IMR-90 (cell line): ENCODE data around the gene CTNND2. TPM values are rescaled to one million over a fixed set of nuclear protein-coding genes. Genes with fewer than 3 reads are reported as not detected.

Experiments used
- ATAC-seq: fragments of 200-7000 bp; cut with Tn5 transposase; 2 replicates; pipeline ENCODE4 v1.9.1; 2020; ENCODE audit warnings: low read depth, mild to moderate bottlenecking, moderate library complexity
- BruUV-seq: library from RNA; stranded (reverse); fragments of 400-500 nt; replicated peaks from 2 replicates; lab custom pipeline; 2021; lab: Mats Ljungman, UMichigan
- CTCF ChIA-PET: fragments of 300-600 bp; formaldehyde crosslinking; extraction: SDS; loops from one replicate; lab custom pipeline; 2021; ENCODE audit warnings: antibody characterized with exemption; lab: Yijun Ruan, JAX
- POLR2A ChIA-PET: fragments of 300-600 bp; sonication (Branson Sonifier 250); formaldehyde crosslinking; loops from one replicate; lab custom pipeline; 2022; ENCODE audit warnings: antibody characterized with exemption; ENCODE audit not compliant: unreplicated experiment; lab: Charles Lee
- DNase-seq: peaks from one replicate; pipeline ENCODE4 v3.0.0; 2013
- H2AFZ ChIP-seq: replicated peaks from 2 replicates; pipeline ENCODE3; 2013; ENCODE audit warnings: low read length, mild to moderate bottlenecking; ENCODE audit not compliant: poor library complexity
- H2AK5ac ChIP-seq: 2 replicates; pipeline ENCODE4 v1.6.1; 2013; ENCODE audit warnings: low read depth, low read length, inconsistent platforms
- H2AK9ac ChIP-seq: replicated peaks from 2 replicates; pipeline ENCODE3; 2013; ENCODE audit warnings: mild to moderate bottlenecking, low read depth, low read length, moderate library complexity; ENCODE audit not compliant: poor library complexity
- H2BK120ac ChIP-seq: 2 replicates; pipeline ENCODE4 v1.6.1; 2013; ENCODE audit warnings: low read depth, low read length, inconsistent platforms
- H2BK15ac ChIP-seq: 3 replicates; pipeline ENCODE4 v1.6.1; 2013; ENCODE audit warnings: low read depth, low read length, inconsistent platforms
- H2BK20ac ChIP-seq: 2 replicates; pipeline ENCODE4 v1.6.1; 2013; ENCODE audit warnings: low read depth, mild to moderate bottlenecking, inconsistent platforms, low read length, moderate library complexity
- H2BK5ac ChIP-seq: 2 replicates; pipeline ENCODE4 v1.6.1; 2013; ENCODE audit warnings: mild to moderate bottlenecking, low read depth, low read length, inconsistent platforms; ENCODE audit not compliant: poor library complexity, severe bottlenecking
- H3K14ac ChIP-seq: replicated peaks from 2 replicates; pipeline ENCODE4 v1.6.1; 2013; ENCODE audit warnings: low read depth, low read length, inconsistent platforms
- H3K18ac ChIP-seq: 2 replicates; pipeline ENCODE4 v1.6.1; 2013; ENCODE audit warnings: low read depth, low read length, control low read depth
- H3K23ac ChIP-seq: 2 replicates; pipeline ENCODE4 v1.6.1; 2013; ENCODE audit warnings: low read depth, low read length, inconsistent platforms
- H3K27ac ChIP-seq: 2 replicates; pipeline ENCODE4 v1.5.1; 2013; ENCODE audit warnings: mild to moderate bottlenecking, control low read depth, low read length; ENCODE audit not compliant: insufficient read depth
- H3K27me3 ChIP-seq: 2 replicates; pipeline ENCODE4 v1.6.1; 2013; ENCODE audit warnings: low read length; ENCODE audit not compliant: control insufficient read depth, insufficient read depth
- H3K36me3 ChIP-seq: 2 replicates; pipeline ENCODE4 v1.6.1; 2013; ENCODE audit warnings: low read length, mixed read lengths; ENCODE audit not compliant: control insufficient read depth, insufficient read depth
- H3K4ac ChIP-seq: 2 replicates; pipeline ENCODE4 v1.6.1; 2013; ENCODE audit warnings: low read depth, low read length, inconsistent platforms
- H3K4me1 ChIP-seq: 2 replicates; pipeline ENCODE4 v1.6.1; 2013; ENCODE audit warnings: low read length, mixed read lengths; ENCODE audit not compliant: control insufficient read depth, insufficient read depth
- H3K4me2 ChIP-seq: 2 replicates; pipeline ENCODE4 v1.6.1; 2013; ENCODE audit warnings: low read depth, mild to moderate bottlenecking, control low read depth, low read length, moderate library complexity
- H3K4me3 ChIP-seq: 2 replicates; pipeline ENCODE4 v1.5.1; 2013; ENCODE audit warnings: low read depth, mild to moderate bottlenecking, control low read depth, low read length, moderate library complexity; ENCODE audit not compliant: insufficient read depth
- H3K56ac ChIP-seq: 2 replicates; pipeline ENCODE4 v1.6.1; 2013; ENCODE audit warnings: low read length, inconsistent platforms; ENCODE audit not compliant: insufficient read depth; ENCODE audit errors: extremely low read depth
- H3K79me1 ChIP-seq, 2 experiments: 2 replicates each; pipeline ENCODE4 v1.6.1; 2013; ENCODE audit warnings: low read length in 2 of 2, inconsistent platforms in 1 of 2, low read depth in 1 of 2
- H3K9ac ChIP-seq: 2 replicates; pipeline ENCODE4 v1.6.1; 2013; ENCODE audit warnings: low read depth, low read length, control low read depth
- H3K9me1 ChIP-seq: 2 replicates; pipeline ENCODE4 v1.6.1; 2013; ENCODE audit warnings: low read length, inconsistent platforms; ENCODE audit not compliant: insufficient read depth
- H3K9me3 ChIP-seq: 2 replicates; pipeline ENCODE4 v1.6.1; 2013; ENCODE audit warnings: low read length; ENCODE audit not compliant: control insufficient read depth, insufficient read depth
- H4K20me1 ChIP-seq: 2 replicates; pipeline ENCODE4 v1.6.1; 2013; ENCODE audit warnings: low read length, inconsistent platforms; ENCODE audit not compliant: insufficient read depth
- H4K5ac ChIP-seq: 2 replicates; pipeline ENCODE4 v1.6.1; 2013; ENCODE audit warnings: mild to moderate bottlenecking, low read depth, low read length, control low read depth
- H4K8ac ChIP-seq, 2 experiments: 2 replicates each; pipeline ENCODE4 v1.6.1; 2013; ENCODE audit warnings: low read depth in 2 of 2, low read length in 2 of 2, control low read depth in 1 of 2, inconsistent platforms in 1 of 2
- H4K91ac ChIP-seq: 2 replicates; pipeline ENCODE4 v1.6.1; 2013; ENCODE audit warnings: low read depth, low read length, inconsistent platforms; ENCODE audit not compliant: insufficient read depth
- CHD1 ChIP-seq: IDR thresholded peaks from 2 replicates; pipeline ENCODE4 v1.6.1; 2012; ENCODE audit warnings: low read depth, low read length, improper control_type of control experiment
- MAFK ChIP-seq: IDR thresholded peaks from 2 replicates; pipeline ENCODE4 v1.6.1; 2012; ENCODE audit warnings: low read depth, low read length, improper control_type of control experiment
- RFX5 ChIP-seq: IDR thresholded peaks from 2 replicates; pipeline ENCODE4 v1.8.0; 2012; ENCODE audit warnings: low read depth, mild to moderate bottlenecking, low read length, moderate library complexity
- WGBS, 2 experiments: methylation state at CpG; one replicate each; pipeline versions ENCODE4 v1.1.5 to v1.1.7; 2013; ENCODE audit warnings: missing lambda C conversion rate in 2 of 2; ENCODE audit not compliant: insufficient read length in 1 of 2; ENCODE audit errors: extremely low coverage in 2 of 2; 5-methylcytosine and 5-hydroxymethylcytosine counted together
- dilution Hi-C: fragments of 300-500 bp; cut with HindIII; formaldehyde crosslinking; loops from one replicate; pipeline ENCODE4 v1.14.3; 2018; ENCODE audit warnings: low sequenced_read_pairs; ENCODE audit not compliant: unreplicated experiment
- in situ Hi-C: fragments of 300-500 bp; cut with MboI; formaldehyde crosslinking; loops from 3 replicates; pipeline ENCODE4 v1.14.3; 2019; ENCODE audit warnings: low sequenced_read_pairs, inconsistent platforms, mixed read lengths
- intact Hi-C: fragments of 100-400 bp; cut with micrococcal nuclease; formaldehyde crosslinking; loops from 2 replicates; pipeline ENCODE4 v1.10.0; 2022
- polyA plus RNA-seq, 3 experiments: library from polyadenylated mRNA; depleted of rRNA; stranded (reverse); fragments of >200 nt; gene quantifications; 2 replicates each; pipeline ENCODE4 v1.2.3, GENCODE V29; 2012; ENCODE audit warnings: low replicate concordance in 1 of 3
- total RNA-seq: library from RNA; depleted of rRNA; stranded (reverse); fragments of >200 nt; gene quantifications from 2 replicates; pipeline ENCODE4 v1.2.3, GENCODE V29; 2012
- TF ChIP-seq, protein P1 (sequence below): fragments of 150-350 bp; IDR thresholded peaks from 2 replicates; pipeline ENCODE4 v1.6.1; 2017; ENCODE audit warnings: mild to moderate bottlenecking, antibody characterized with exemption, low read length, low read depth
- TF ChIP-seq, protein P2 (sequence below): fragments of 150-350 bp; IDR thresholded peaks from 2 replicates; pipeline ENCODE4 v1.6.1; 2016; ENCODE audit warnings: low read depth, mild to moderate bottlenecking, low read length, moderate library complexity, borderline replicate concordance

CTNND2 gene
- total and polyA plus RNA-seq, 2 of the 4 experiments (the other 2 are of a cell fraction): not detected

DNA sequence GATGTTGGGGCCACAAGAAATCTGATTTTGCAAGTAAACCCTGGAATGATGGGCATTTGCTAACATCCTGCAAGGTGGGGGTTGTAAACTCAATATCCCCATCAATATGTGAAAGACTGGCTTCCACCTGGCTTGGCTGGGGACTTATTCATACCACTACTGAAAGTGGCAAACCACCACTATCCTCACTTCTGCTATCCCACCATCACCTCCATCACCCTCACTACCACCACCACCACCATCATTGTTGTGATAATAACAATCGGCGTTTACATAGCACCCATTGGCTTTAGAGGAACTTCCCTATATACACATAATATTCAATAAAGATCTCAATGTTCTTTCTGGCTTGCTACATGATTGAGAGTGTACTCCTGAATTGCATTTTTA is 918.5 kb downstream of the CTNND2 start:
- in situ Hi-C loops: no loop called here
- no peak overlapping the region for H3K18ac ChIP-seq
- DNase-seq (no peak), ATAC-seq (no peak)
- H2AK5ac ChIP-seq: no peak overlapping the region
- H3K4ac ChIP-seq: no peak overlapping the region
- H2BK20ac ChIP-seq: no peak overlapping the region
- ChIA-PET CTCF (no interaction called here), POLR2A (no interaction called here)
- no peaks in the 10 kb centered on the region for H3K4me1 ChIP-seq
- H2AFZ ChIP-seq: no peak overlapping the region
- H4K8ac ChIP-seq: no peak overlapping the region
- H2BK15ac ChIP-seq: no peak overlapping the region
- no peak overlapping the region for H3K4me2 ChIP-seq
- BruUV-seq: no TSS peak
- no peak overlapping the region for H2BK120ac ChIP-seq
- H3K56ac ChIP-seq: no peak overlapping the region
- no peak overlapping the region for H2AK9ac ChIP-seq
- no peak overlapping the region for H3K23ac ChIP-seq
- H3K79me1 ChIP-seq: no peaks in the 10 kb centered on the region
- peaks cover 4% of the 10 kb centered on the region; the same call in 1 of the 2 replicates for H3K9me1 ChIP-seq
- no peak overlapping the region for H3K4me3 ChIP-seq
- no peak for TF ChIP-seq MAFK
- TF ChIP-seq, protein P1, sequence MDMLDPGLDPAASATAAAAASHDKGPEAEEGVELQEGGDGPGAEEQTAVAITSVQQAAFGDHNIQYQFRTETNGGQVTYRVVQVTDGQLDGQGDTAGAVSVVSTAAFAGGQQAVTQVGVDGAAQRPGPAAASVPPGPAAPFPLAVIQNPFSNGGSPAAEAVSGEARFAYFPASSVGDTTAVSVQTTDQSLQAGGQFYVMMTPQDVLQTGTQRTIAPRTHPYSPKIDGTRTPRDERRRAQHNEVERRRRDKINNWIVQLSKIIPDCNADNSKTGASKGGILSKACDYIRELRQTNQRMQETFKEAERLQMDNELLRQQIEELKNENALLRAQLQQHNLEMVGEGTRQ: no peak
- TF ChIP-seq RFX5: no peak
- TF ChIP-seq, protein P2, sequence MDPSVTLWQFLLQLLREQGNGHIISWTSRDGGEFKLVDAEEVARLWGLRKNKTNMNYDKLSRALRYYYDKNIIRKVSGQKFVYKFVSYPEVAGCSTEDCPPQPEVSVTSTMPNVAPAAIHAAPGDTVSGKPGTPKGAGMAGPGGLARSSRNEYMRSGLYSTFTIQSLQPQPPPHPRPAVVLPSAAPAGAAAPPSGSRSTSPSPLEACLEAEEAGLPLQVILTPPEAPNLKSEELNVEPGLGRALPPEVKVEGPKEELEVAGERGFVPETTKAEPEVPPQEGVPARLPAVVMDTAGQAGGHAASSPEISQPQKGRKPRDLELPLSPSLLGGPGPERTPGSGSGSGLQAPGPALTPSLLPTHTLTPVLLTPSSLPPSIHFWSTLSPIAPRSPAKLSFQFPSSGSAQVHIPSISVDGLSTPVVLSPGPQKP: no peak
- no peak for TF ChIP-seq CHD1
- no peak overlapping the region for H3K9ac ChIP-seq
- H4K91ac ChIP-seq: no peak overlapping the region
- intact Hi-C loops: loop anchor here (10.0 kb wide), 2 partner anchors 121 to 221 kb away; partner anchors contain the start of gene DAP
- dilution Hi-C loops: no loop called here
- no peaks in the 10 kb centered on the region for H3K9me3 ChIP-seq
- no peak overlapping the region for H2BK5ac ChIP-seq
- no peaks in the 10 kb centered on the region for H3K36me3 ChIP-seq
- H4K20me1 ChIP-seq: no peaks in the 10 kb centered on the region
- peaks cover 15% of the 10 kb centered on the region for H3K27me3 ChIP-seq
- H3K27ac ChIP-seq: no peak overlapping the region
- WGBS, 2 experiments: no CpG with 5 or more reads among the region's 2 CpGs
- H4K5ac ChIP-seq: no peak overlapping the region
- no peak overlapping the region for H3K14ac ChIP-seq
